ENCODE data around the gene EGFL6.

- TF ChIP-seq CTCF (conservative IDR thresholded peaks at IDR 0.05; ENCODE audit: low read length) = no peak
- TF ChIP-seq EZH2phosphoT487 (IDR thresholded peaks at IDR 0.05; ENCODE audit: borderline replicate concordance) = no peak
Observed at GRCh38 chrX:13536551-13536950, 32.9 kb upstream of the EGFL6 start.

Data from Loucy (cell line).